ENCODE results near the gene SEMA3D. TPM values are rescaled to one million over a fixed set of nuclear protein-coding genes. Genes with fewer than 3 reads are reported as not detected.

Gene SEMA3D
- total and polyA plus RNA-seq, 11 donors = 0.10 to 8.6 (median 0.88) TPM

- H3K27me3 ChIP-seq = no peaks in the 10 kb centered on the region
- ATAC-seq (no peak), DNase-seq (no peak)
- H3K4me1 ChIP-seq = no peaks in the 10 kb centered on the region
- 91 to 96% (median 94%) methylated on average over 3 of the region's 3 CpGs for WGBS, 4 donors
- TF ChIP-seq POLR2A (IDR thresholded peaks at IDR 0.05) (no peak), CTCF (IDR thresholded peaks at IDR 0.05) (no peak)
- H3K27ac ChIP-seq = no peak overlapping the region
- intact Hi-C loops (cut with DNase I) = no loop called here
- H3K9me3 ChIP-seq = peaks cover 0 to 7% (median 0%) of the 10 kb centered on the region in 12 donors
- no peak overlapping the region for H3K4me3 ChIP-seq
- H3K36me3 ChIP-seq = no peaks in the 10 kb centered on the region
Measured at GRCh38 chr7:85119934-85120333, 66.9 kb downstream of the SEMA3D start.

GRCh38 chr7:85115862-85116261 is 71.0 kb downstream of the SEMA3D start:
- H3K36me3 ChIP-seq = no peaks in the 10 kb centered on the region
- no peak overlapping the region for H3K27ac ChIP-seq
- peaks cover 0 to 7% (median 0%) of the 10 kb centered on the region in 12 donors for H3K9me3 ChIP-seq
- TF ChIP-seq CTCF (IDR thresholded peaks at IDR 0.05) (no peak), POLR2A (IDR thresholded peaks at IDR 0.05) (no peak)
- no peaks in the 10 kb centered on the region for H3K27me3 ChIP-seq
- no peak overlapping the region for H3K4me3 ChIP-seq
- no peak for ATAC-seq
- no peaks in the 10 kb centered on the region for H3K4me1 ChIP-seq
- no peak for DNase-seq
- intact Hi-C loops (cut with DNase I) = no loop called here

GRCh38 chr7:85115006-85115405 is 71.8 kb downstream of the SEMA3D start:
- 78 to 87% (median 85%) methylated on average over 2 of the region's 2 CpGs for WGBS, 4 donors
- H3K27ac ChIP-seq = no peak overlapping the region
- no peaks in the 10 kb centered on the region for H3K36me3 ChIP-seq
- no peak for TF ChIP-seq CTCF (IDR thresholded peaks at IDR 0.05)
- TF ChIP-seq POLR2A (IDR thresholded peaks at IDR 0.05) = no peak
- ATAC-seq = no peak
- H3K4me3 ChIP-seq = no peak overlapping the region
- H3K27me3 ChIP-seq = no peaks in the 10 kb centered on the region
- peaks cover 0 to 7% (median 0%) of the 10 kb centered on the region in 12 donors for H3K9me3 ChIP-seq
- intact Hi-C loops (cut with DNase I) = no loop called here
- no peaks in the 10 kb centered on the region for H3K4me1 ChIP-seq
- DNase-seq = no peak

GRCh38 chr7:85114342-85114741 is 72.5 kb downstream of the SEMA3D start:
- Histone ChIP-seq H3K4me1 (no peaks in the 10 kb centered on the region), H3K27ac (no peak overlapping the region), H3K9me3 (peaks cover 0 to 4% (median 0%) of the 10 kb centered on the region in 12 donors), H3K27me3 (no peaks in the 10 kb centered on the region), H3K4me3 (no peak overlapping the region), H3K36me3 (no peaks in the 10 kb centered on the region)
- ATAC-seq (no peak), DNase-seq (no peak)
- WGBS, 4 donors = 88 to 90% (median 89%) methylated on average over 4 of the region's 4 CpGs
- TF ChIP-seq POLR2A (IDR thresholded peaks at IDR 0.05) (no peak), CTCF (IDR thresholded peaks at IDR 0.05) (no peak)
- intact Hi-C loops (cut with DNase I) = no loop called here
